Sigmoid colon (tissue), 7 donors: ENCODE measurements around the gene ZC3H6. TPM values are rescaled to one million over a fixed set of nuclear protein-coding genes. Genes with fewer than 3 reads are reported as not detected.
A peak's percentile ranks its signal among the peaks of the same experiment; 100 is the strongest.

ENCODE experiments used
- DNase-seq: peaks from one replicate; pipeline ENCODE4 v3.0.0-alpha.2; 2019
- H3K27ac ChIP-seq, 4 donors: fragments of 200-600 bp; sonication (generic); one replicate each; pipeline ENCODE4 v1.5.1; 2016 to 2019; ENCODE audit warnings: mild to moderate bottlenecking in 1 of 4
- H3K27me3 ChIP-seq, 3 donors: fragments of 200-600 bp; sonication (generic); one replicate each; pipeline ENCODE4 v1.5.1; 2019; ENCODE audit warnings: mild to moderate bottlenecking in 1 of 3
- H3K36me3 ChIP-seq, 4 donors: fragments of 200-600 bp; sonication (generic); one replicate each; pipeline ENCODE4 v1.5.1; 2016 to 2019
- H3K4me1 ChIP-seq, 4 donors: fragments of 200-600 bp; sonication (generic); one replicate each; pipeline ENCODE4 v1.5.1; 2017 to 2019
- H3K4me3 ChIP-seq, 4 donors: fragments of 200-600 bp; sonication (generic); one replicate each; pipeline ENCODE4 v1.5.1; 2017 to 2019; ENCODE audit warnings: mild to moderate bottlenecking in 2 of 4, moderate library complexity in 1 of 4
- H3K9me3 ChIP-seq, 4 donors: fragments of 200-600 bp in 3 of 4; sonication (generic) in 3 of 4; one replicate each; pipeline versions ENCODE4 v1.5.1 to v1.6.1; 2013 to 2019
- CTCF ChIP-seq, 4 experiments: fragments of 450-650 bp in 3 of 4; fragments of 200-600 bp in 1 of 4; IDR thresholded peaks; one replicate each; pipeline ENCODE4 v1.5.1; 2016 to 2019; ENCODE audit warnings: antibody characterized with exemption in 4 of 4, mild to moderate bottlenecking in 3 of 4, moderate library complexity in 2 of 4
- EP300 ChIP-seq, 4 donors: sonication (generic); formaldehyde crosslinking; IDR thresholded peaks; one replicate each; pipeline ENCODE4 v1.6.1; 2017; ENCODE audit warnings: antibody characterized with exemption in 4 of 4
- POLR2A ChIP-seq, 2 donors: fragments of 450-650 bp; IDR thresholded peaks; one replicate each; pipeline ENCODE4 v1.6.1; 2016; ENCODE audit warnings: antibody characterized with exemption in 2 of 2, mild to moderate bottlenecking in 2 of 2, moderate library complexity in 2 of 2
- POLR2AphosphoS5 ChIP-seq, 4 donors: sonication (generic); formaldehyde crosslinking; IDR thresholded peaks; one replicate each; pipeline ENCODE4 v1.6.1; 2017; ENCODE audit warnings: antibody characterized with exemption in 4 of 4
- WGBS, 2 donors: extraction: QIAGEN DNeasy Blood & Tissue Kit; methylation state at CpG; one replicate each; pipeline ENCODE4 v1.1.7; 2013; 5-methylcytosine and 5-hydroxymethylcytosine counted together
- intact Hi-C: fragments of 100-400 bp; cut with DNase I; formaldehyde crosslinking; loops from one replicate; pipeline ENCODE4 v1.15.1; 2023
- polyA plus RNA-seq, 3 donors: library from polyadenylated mRNA; stranded (reverse); fragments of 200-250 nt; gene quantifications; one replicate each; pipeline ENCODE4 v1.2.3, GENCODE V29; 2013
- total RNA-seq, 4 donors: library from RNA; depleted of rRNA; stranded (reverse); fragments of >200 nt; gene quantifications; one replicate each; pipeline ENCODE4 v1.1.0, GENCODE V29; 2016
- donor health status: healthy with polysubstance abuse.
- donor health status: Bipolar disorder and iron deficiency.
- donor health status: healthy.

Gene ZC3H6
- total and polyA plus RNA-seq, 7 donors: 0.60 to 27.1 (median 13.2) TPM

- intact Hi-C loops: no loop called here
- Histone ChIP-seq H3K4me3 (no peak overlapping the region), H3K36me3 (peaks cover 0 to 37% (median 3%) of the 10 kb centered on the region in 4 donors), H3K27ac (no peak overlapping the region), H3K9me3 (no peaks in the 10 kb centered on the region), H3K4me1 (peaks cover 0 to 19% (median 3%) of the 10 kb centered on the region in 4 donors), H3K27me3 (no peaks in the 10 kb centered on the region)
- DNase-seq: no peak
- TF ChIP-seq POLR2A (IDR thresholded peaks at IDR 0.05) (no peak), CTCF (IDR thresholded peaks at IDR 0.05) (no peak), POLR2AphosphoS5 (IDR thresholded peaks at IDR 0.05) (no peak), EP300 (IDR thresholded peaks at IDR 0.05) (no peak)
Observed at GRCh38 chr2:112301973-112302372, 26.6 kb downstream of the ZC3H6 start.

DNA sequence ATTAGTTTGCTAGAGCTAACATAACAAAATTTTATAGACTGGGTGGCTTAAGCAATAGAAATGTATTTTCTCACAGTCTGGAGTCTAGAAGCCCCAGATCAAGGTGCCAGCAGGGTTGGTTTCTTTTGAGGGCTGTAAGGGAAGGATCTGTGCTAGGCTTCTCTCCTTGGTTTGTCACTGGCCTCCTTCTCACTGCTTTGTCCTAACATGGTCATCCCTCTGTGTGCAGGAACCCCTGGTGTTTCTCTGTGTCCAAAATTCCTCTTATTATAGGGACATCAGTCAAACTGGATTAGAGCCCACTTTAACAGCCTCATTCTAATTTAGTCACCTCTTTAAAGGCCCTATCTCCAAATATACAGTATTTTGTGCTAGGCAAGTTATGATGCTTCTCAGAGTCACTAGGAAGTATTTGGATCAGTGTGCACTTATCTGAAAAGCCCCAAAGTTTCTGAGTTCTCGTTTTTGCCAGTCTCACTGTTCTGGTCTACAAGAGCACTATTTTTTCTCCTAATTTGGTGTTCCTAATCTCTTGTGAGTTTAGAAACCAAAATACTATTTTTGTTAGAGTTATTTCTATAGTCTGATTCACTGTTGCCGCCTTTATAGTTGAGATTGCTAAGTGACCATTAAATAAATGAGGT, 29.0 kb downstream of the ZC3H6 start:
- no peak for DNase-seq
- peaks cover 0 to 19% (median 3%) of the 10 kb centered on the region in 4 donors for H3K4me1 ChIP-seq
- WGBS, 2 donors: 78 to 90% methylated on average over 2 of the region's 2 CpGs
- no peak for TF ChIP-seq POLR2AphosphoS5 (IDR thresholded peaks at IDR 0.05)
- intact Hi-C loops: no loop called here
- no peaks in the 10 kb centered on the region for H3K9me3 ChIP-seq
- no peaks in the 10 kb centered on the region for H3K27me3 ChIP-seq
- H3K36me3 ChIP-seq: peaks cover 0 to 53% (median 7%) of the 10 kb centered on the region in 4 donors
- H3K4me3 ChIP-seq: no peak overlapping the region
- H3K27ac ChIP-seq: peak overlapping the region in 2 of 4 donors; percentile 27 to 56

GRCh38 chr2:112305132-112305531, 29.7 kb downstream of the ZC3H6 start:
- Histone ChIP-seq H3K36me3 (peaks cover 0 to 60% (median 7%) of the 10 kb centered on the region in 4 donors), H3K4me3 (no peak overlapping the region), H3K9me3 (no peaks in the 10 kb centered on the region), H3K27ac (no peak overlapping the region), H3K27me3 (no peaks in the 10 kb centered on the region), H3K4me1 (peaks cover 0 to 19% (median 3%) of the 10 kb centered on the region in 4 donors)
- intact Hi-C loops: no loop called here
- no peak for DNase-seq
- TF ChIP-seq POLR2AphosphoS5 (IDR thresholded peaks at IDR 0.05) (no peak), POLR2A (IDR thresholded peaks at IDR 0.05) (no peak), EP300 (IDR thresholded peaks at IDR 0.05) (no peak), CTCF (IDR thresholded peaks at IDR 0.05) (no peak)
- 97% methylated on average over 1 of the region's 1 CpG for WGBS, 2 donors

GRCh38 chr2:112310906-112311305, 35.5 kb downstream of the ZC3H6 start:
- H3K9me3 ChIP-seq: no peaks in the 10 kb centered on the region
- no peak for TF ChIP-seq POLR2AphosphoS5 (IDR thresholded peaks at IDR 0.05)
- no peak for TF ChIP-seq POLR2A (IDR thresholded peaks at IDR 0.05)
- TF ChIP-seq CTCF (IDR thresholded peaks at IDR 0.05): no peak
- TF ChIP-seq EP300 (IDR thresholded peaks at IDR 0.05): no peak
- no peaks in the 10 kb centered on the region for H3K4me1 ChIP-seq
- no peak overlapping the region for H3K4me3 ChIP-seq
- H3K27me3 ChIP-seq: no peaks in the 10 kb centered on the region
- no peak for DNase-seq
- no peak overlapping the region for H3K27ac ChIP-seq
- intact Hi-C loops: no loop called here
- peaks cover 0 to 64% (median 6%) of the 10 kb centered on the region in 4 donors for H3K36me3 ChIP-seq

GRCh38 chr2:112311932-112312331, 36.5 kb downstream of the ZC3H6 start:
- TF ChIP-seq POLR2AphosphoS5 (IDR thresholded peaks at IDR 0.05) (no peak), EP300 (IDR thresholded peaks at IDR 0.05) (no peak), POLR2A (IDR thresholded peaks at IDR 0.05) (no peak), CTCF (IDR thresholded peaks at IDR 0.05) (no peak)

More at GRCh38 chr2:112311932-112312331, 36.5 kb downstream of the ZC3H6 start:
- no peak overlapping the region for H3K4me3 ChIP-seq
- no peak overlapping the region for H3K27ac ChIP-seq
- no peaks in the 10 kb centered on the region for H3K4me1 ChIP-seq
- DNase-seq: no peak
- peaks cover 0 to 68% (median 6%) of the 10 kb centered on the region in 4 donors for H3K36me3 ChIP-seq
- H3K27me3 ChIP-seq: no peaks in the 10 kb centered on the region
- H3K9me3 ChIP-seq: no peaks in the 10 kb centered on the region
- intact Hi-C loops: no loop called here
